Activated T-cell treated with anti-CD3 and anti-CD28 coated beads, Interleukin-2, amount 50 U/mL, for 72 hours (primary cell): ENCODE data around the gene MOCS1. TPM values are rescaled to one million over a fixed set of nuclear protein-coding genes. Genes with fewer than 3 reads are reported as not detected.

Experiments used
- ATAC-seq, 2 donors: fragments of 150-1000 bp; cut with Tn5 transposase; replicated peaks in 1 of 2; 2 replicates each; pipeline ENCODE4 v1.10.0; 2021; ENCODE audit warnings: moderate library complexity in 2 of 2, mild to moderate bottlenecking in 1 of 2
- DNase-seq, 2 donors: peaks; one replicate each; pipeline ENCODE4 v3.0.0; 2021 to 2022; ENCODE audit warnings: mixed read lengths in 1 of 2
- H3K27ac Mint-ChIP-seq: one replicate; pipeline ENCODE4 v1.8.0; 2022; ENCODE audit warnings: mild to moderate bottlenecking, moderate library complexity, mixed read lengths
- H3K27me3 Mint-ChIP-seq: one replicate; pipeline ENCODE4 v1.8.0; 2022; ENCODE audit warnings: low read depth, mixed read lengths
- H3K36me3 Mint-ChIP-seq, 2 donors: one replicate each; pipeline ENCODE4 v1.8.0; 2022; ENCODE audit warnings: mixed read lengths in 2 of 2, mild to moderate bottlenecking in 1 of 2; ENCODE audit not compliant: insufficient read depth in 2 of 2
- H3K4me1 Mint-ChIP-seq: one replicate; pipeline ENCODE4 v1.8.0; 2022; ENCODE audit warnings: low read depth, mixed read lengths
- H3K4me3 Mint-ChIP-seq, 2 donors: one replicate each; pipeline ENCODE4 v1.8.0; 2022; ENCODE audit warnings: mild to moderate bottlenecking in 2 of 2, mixed read lengths in 2 of 2, moderate library complexity in 2 of 2
- H3K9me3 Mint-ChIP-seq, 2 donors: one replicate each; pipeline ENCODE4 v1.8.0; 2022; ENCODE audit warnings: mixed read lengths in 2 of 2
- total RNA-seq, 2 donors: library from RNA; stranded (reverse); gene quantifications; one replicate each; pipeline ENCODE4 v1.2.3, GENCODE V29; 2022

Gene MOCS1
- total RNA-seq, 2 donors from 2014 or later, result 1.4 to 2.6 TPM

- no peaks in the 10 kb centered on the region for H3K4me1 Mint-ChIP-seq
- no peaks in the 10 kb centered on the region for H3K9me3 Mint-ChIP-seq
- ATAC-seq (no peak), DNase-seq (no peak)
- H3K27ac Mint-ChIP-seq, result no peak overlapping the region
- H3K27me3 Mint-ChIP-seq, result no peaks in the 10 kb centered on the region
- no peaks in the 10 kb centered on the region for H3K36me3 Mint-ChIP-seq
- H3K4me3 Mint-ChIP-seq, result no peak overlapping the region
These were observed 31.3 kb downstream of the MOCS1 start for GRCh38 chr6:39902786-39903465.

- ATAC-seq (no peak), DNase-seq (no peak)
- Mint-ChIP-seq H3K9me3 (no peaks in the 10 kb centered on the region), H3K4me3 (no peak overlapping the region), H3K4me1 (no peaks in the 10 kb centered on the region), H3K27ac (no peak overlapping the region), H3K36me3 (no peaks in the 10 kb centered on the region), H3K27me3 (no peaks in the 10 kb centered on the region)
These were observed 32.1 kb downstream of the MOCS1 start for GRCh38 chr6:39902136-39902535.

- H3K4me1 Mint-ChIP-seq, result no peaks in the 10 kb centered on the region
- H3K4me3 Mint-ChIP-seq, result no peak overlapping the region
- no peak for DNase-seq
- H3K9me3 Mint-ChIP-seq, result no peaks in the 10 kb centered on the region
- no peaks in the 10 kb centered on the region for H3K27me3 Mint-ChIP-seq
- no peaks in the 10 kb centered on the region for H3K36me3 Mint-ChIP-seq
- ATAC-seq, result no peak
- no peak overlapping the region for H3K27ac Mint-ChIP-seq
These were observed 32.6 kb downstream of the MOCS1 start for GRCh38 chr6:39901670-39902069.

GRCh38 chr6:39901116-39901655 lies 33.1 kb downstream of the MOCS1 start:
- H3K27ac Mint-ChIP-seq, result no peak overlapping the region
- DNase-seq, result no peak
- ATAC-seq, result no peak
- H3K4me3 Mint-ChIP-seq, result no peak overlapping the region
- no peaks in the 10 kb centered on the region for H3K9me3 Mint-ChIP-seq
- no peaks in the 10 kb centered on the region for H3K36me3 Mint-ChIP-seq
- no peaks in the 10 kb centered on the region for H3K27me3 Mint-ChIP-seq
- no peaks in the 10 kb centered on the region for H3K4me1 Mint-ChIP-seq

DNA sequence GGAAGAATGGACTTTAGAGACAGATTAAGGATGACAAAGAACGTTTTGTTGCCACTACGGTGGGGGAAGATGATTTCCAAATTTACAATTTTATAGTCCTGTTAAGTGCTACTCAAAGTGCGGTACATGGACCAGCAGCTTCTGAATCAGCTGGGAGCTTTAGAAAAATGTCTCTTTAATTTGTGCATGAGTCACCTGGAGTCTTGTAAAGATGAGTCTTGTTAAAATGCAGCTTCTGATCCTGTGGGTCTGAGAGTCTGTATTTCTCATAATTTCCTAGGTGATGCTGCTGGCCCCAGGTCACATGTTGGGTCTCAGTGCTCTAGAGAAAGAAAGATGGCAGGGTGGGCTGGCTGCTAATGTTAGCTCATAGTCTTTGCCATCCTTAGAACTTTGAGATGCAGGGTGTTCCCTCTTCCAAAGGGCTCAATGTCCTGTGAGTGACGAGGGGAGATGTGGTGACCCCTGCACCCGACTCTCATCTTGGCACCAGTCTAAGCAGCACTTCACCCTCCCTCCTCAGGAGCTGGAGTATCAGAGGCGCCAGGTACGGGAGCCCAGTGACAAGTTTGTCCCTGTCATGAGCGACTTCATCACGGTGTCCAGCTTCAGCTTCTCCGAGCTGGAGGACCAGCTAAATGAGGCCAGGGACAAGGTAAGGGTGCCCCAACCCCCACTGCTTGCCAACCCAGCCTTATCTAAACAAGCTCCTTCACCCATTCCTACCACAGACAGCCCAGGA lies 34.5 kb downstream of the MOCS1 start:
- ATAC-seq (no peak), DNase-seq (no peak)
- no peaks in the 10 kb centered on the region for H3K36me3 Mint-ChIP-seq
- no peaks in the 10 kb centered on the region for H3K4me1 Mint-ChIP-seq
- H3K9me3 Mint-ChIP-seq, result no peaks in the 10 kb centered on the region
- H3K27me3 Mint-ChIP-seq, result no peaks in the 10 kb centered on the region
- no peak overlapping the region for H3K27ac Mint-ChIP-seq
- no peak overlapping the region for H3K4me3 Mint-ChIP-seq

DNA sequence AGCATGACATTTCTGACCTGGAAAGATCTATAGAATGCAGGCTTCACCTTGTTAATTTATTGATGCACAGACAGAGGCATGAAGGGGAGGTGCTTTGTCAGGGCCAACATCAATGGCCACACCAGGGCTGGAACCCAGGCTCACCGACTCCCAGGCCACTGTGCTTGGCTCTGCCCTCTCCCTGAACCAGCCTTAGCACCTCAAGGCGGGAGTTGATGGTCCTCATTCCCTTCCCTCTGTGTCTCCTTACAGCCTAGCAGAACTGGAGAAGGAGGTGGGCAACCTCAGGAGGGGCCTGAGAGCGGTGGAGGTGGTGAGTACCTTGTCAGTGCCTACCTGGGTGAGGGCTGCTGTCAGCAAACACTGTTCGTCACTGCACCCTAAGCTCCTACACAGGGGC lies 35.6 kb downstream of the MOCS1 start:
- no peak overlapping the region for H3K27ac Mint-ChIP-seq
- ATAC-seq (no peak), DNase-seq (no peak)
- no peaks in the 10 kb centered on the region for H3K4me1 Mint-ChIP-seq
- no peaks in the 10 kb centered on the region for H3K27me3 Mint-ChIP-seq
- no peaks in the 10 kb centered on the region for H3K9me3 Mint-ChIP-seq
- no peaks in the 10 kb centered on the region for H3K36me3 Mint-ChIP-seq
- no peak overlapping the region for H3K4me3 Mint-ChIP-seq

- Mint-ChIP-seq H3K9me3 (no peaks in the 10 kb centered on the region), H3K4me3 (no peak overlapping the region), H3K36me3 (no peaks in the 10 kb centered on the region), H3K4me1 (no peaks in the 10 kb centered on the region), H3K27me3 (no peaks in the 10 kb centered on the region), H3K27ac (no peak overlapping the region)
- DNase-seq (no peak), ATAC-seq (no peak)
These were observed 36.6 kb downstream of the MOCS1 start for GRCh38 chr6:39897698-39898097.

- Mint-ChIP-seq H3K27me3 (no peaks in the 10 kb centered on the region), H3K36me3 (no peaks in the 10 kb centered on the region), H3K27ac (no peak overlapping the region), H3K9me3 (no peaks in the 10 kb centered on the region), H3K4me3 (no peak overlapping the region), H3K4me1 (no peaks in the 10 kb centered on the region)
- DNase-seq, result no peak
- no peak for ATAC-seq
These were observed 37.6 kb downstream of the MOCS1 start for GRCh38 chr6:39896701-39897100.

DNA sequence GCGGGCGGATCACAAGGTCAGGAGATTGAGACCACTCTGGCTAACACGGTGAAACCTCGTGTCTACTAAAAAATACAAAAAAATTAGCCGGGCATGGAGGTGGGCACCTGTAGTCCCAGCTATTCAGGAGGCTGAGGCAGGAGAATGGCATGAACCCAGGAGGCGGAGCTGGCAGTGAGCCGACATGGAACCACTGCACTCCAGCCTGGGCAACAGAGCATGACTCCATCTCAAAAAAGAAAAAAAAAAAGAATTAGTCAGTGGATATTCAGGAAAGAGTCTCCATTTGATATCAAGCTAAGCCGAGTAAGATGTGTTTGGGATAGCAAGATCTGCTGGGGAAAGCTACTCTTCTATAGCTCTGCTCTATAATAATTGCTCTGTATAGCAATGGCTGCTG lies 41.0 kb downstream of the MOCS1 start:
- Mint-ChIP-seq H3K9me3 (no peaks in the 10 kb centered on the region), H3K27ac (no peak overlapping the region), H3K4me1 (no peaks in the 10 kb centered on the region), H3K36me3 (no peaks in the 10 kb centered on the region), H3K4me3 (no peak overlapping the region), H3K27me3 (no peaks in the 10 kb centered on the region)
- DNase-seq (no peak), ATAC-seq (no peak)

GRCh38 chr6:39892490-39893129 lies 41.7 kb downstream of the MOCS1 start:
- Mint-ChIP-seq H3K4me1 (no peaks in the 10 kb centered on the region), H3K9me3 (no peaks in the 10 kb centered on the region), H3K36me3 (no peaks in the 10 kb centered on the region), H3K27me3 (no peaks in the 10 kb centered on the region), H3K4me3 (no peak overlapping the region), H3K27ac (no peak overlapping the region)
- peak; percentile 24 to 25 for DNase-seq
- ATAC-seq, result peak; percentile 32 to 43

- DNase-seq, result no peak
- no peaks in the 10 kb centered on the region for H3K4me1 Mint-ChIP-seq
- ATAC-seq, result no peak
- no peak overlapping the region for H3K27ac Mint-ChIP-seq
- no peaks in the 10 kb centered on the region for H3K36me3 Mint-ChIP-seq
- H3K9me3 Mint-ChIP-seq, result no peaks in the 10 kb centered on the region
- H3K27me3 Mint-ChIP-seq, result no peaks in the 10 kb centered on the region
- no peak overlapping the region for H3K4me3 Mint-ChIP-seq
These were observed 42.3 kb downstream of the MOCS1 start for GRCh38 chr6:39891976-39892375.

- no peak overlapping the region for H3K27ac Mint-ChIP-seq
- H3K4me1 Mint-ChIP-seq, result no peaks in the 10 kb centered on the region
- no peaks in the 10 kb centered on the region for H3K27me3 Mint-ChIP-seq
- no peak overlapping the region for H3K4me3 Mint-ChIP-seq
- H3K36me3 Mint-ChIP-seq, result no peaks in the 10 kb centered on the region
- DNase-seq (no peak), ATAC-seq (no peak)
- no peaks in the 10 kb centered on the region for H3K9me3 Mint-ChIP-seq
These were observed 42.9 kb downstream of the MOCS1 start for GRCh38 chr6:39891353-39891752.

DNA sequence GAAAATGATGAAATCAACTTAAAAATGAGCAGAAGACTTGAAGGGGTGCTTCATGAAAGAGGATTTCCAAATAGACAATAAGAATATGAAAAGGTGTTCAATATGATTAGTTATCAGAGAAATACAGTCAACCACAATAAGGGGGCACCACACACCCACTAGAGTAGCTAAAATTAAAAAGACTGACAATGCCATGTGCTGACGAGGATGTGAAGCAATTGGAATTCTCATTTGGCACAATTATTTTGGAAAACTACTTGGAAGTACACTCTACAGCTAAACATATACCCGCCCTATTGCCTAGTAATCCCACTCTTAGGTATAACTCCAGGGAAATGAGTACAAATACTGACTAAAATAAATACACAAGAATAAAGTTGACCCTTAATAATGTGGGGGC lies 45.0 kb downstream of the MOCS1 start:
- Mint-ChIP-seq H3K4me1 (no peaks in the 10 kb centered on the region), H3K27ac (no peak overlapping the region), H3K27me3 (no peaks in the 10 kb centered on the region), H3K4me3 (no peak overlapping the region), H3K9me3 (no peaks in the 10 kb centered on the region), H3K36me3 (no peaks in the 10 kb centered on the region)
- ATAC-seq, result no peak
- DNase-seq, result no peak
